ENCODE results near the gene PRDM15.
A peak's percentile ranks its signal among the peaks of the same experiment; 100 is the strongest.

Gene PRDM15

GRCh38 chr21:41761934-41762635 lies 117.1 kb downstream of the PRDM15 start:
- peaks cover 56% of the 10 kb centered on the region for H3K4me1 ChIP-seq (ENCODE audit: insufficient read depth, poor library complexity, severe bottlenecking)
- DNase-seq (ENCODE audit: low spot score) (no peak), ATAC-seq (ENCODE audit: low read depth) (no peak)
- peak overlapping the region; percentile 94 for H3K27ac ChIP-seq (ENCODE audit: poor library complexity, severe bottlenecking)
- no peaks in the 10 kb centered on the region for H3K27me3 ChIP-seq (ENCODE audit: insufficient read depth, poor library complexity, severe bottlenecking)
- H3K4me3 ChIP-seq (ENCODE audit: severe bottlenecking) = peak overlapping the region; percentile 87
- no peak for TF ChIP-seq CTCF (IDR thresholded peaks at IDR 0.05; ENCODE audit: poor library complexity, severe bottlenecking)
- no peaks in the 10 kb centered on the region for H3K9me3 ChIP-seq (ENCODE audit: severe bottlenecking)
- H3K36me3 ChIP-seq (ENCODE audit: low read depth) = peaks cover 31% of the 10 kb centered on the region

GRCh38 chr21:41761211-41761933 lies 117.8 kb downstream of the PRDM15 start:
- H3K4me3 ChIP-seq (ENCODE audit: severe bottlenecking) = peak overlapping the region; percentile 87
- peaks cover 56% of the 10 kb centered on the region for H3K4me1 ChIP-seq (ENCODE audit: insufficient read depth, poor library complexity, severe bottlenecking)
- no peaks in the 10 kb centered on the region for H3K9me3 ChIP-seq (ENCODE audit: severe bottlenecking)
- ATAC-seq (ENCODE audit: low read depth) (peak; percentile 47), DNase-seq (ENCODE audit: low spot score) (no peak)
- H3K27me3 ChIP-seq (ENCODE audit: insufficient read depth, poor library complexity, severe bottlenecking) = no peaks in the 10 kb centered on the region
- H3K36me3 ChIP-seq (ENCODE audit: low read depth) = peaks cover 38% of the 10 kb centered on the region
- no peak for TF ChIP-seq CTCF (IDR thresholded peaks at IDR 0.05; ENCODE audit: poor library complexity, severe bottlenecking)
- peak overlapping the region; percentile 94 for H3K27ac ChIP-seq (ENCODE audit: poor library complexity, severe bottlenecking)

- Histone ChIP-seq H3K27me3 (ENCODE audit: insufficient read depth, poor library complexity, severe bottlenecking) (no peaks in the 10 kb centered on the region), H3K4me1 (ENCODE audit: insufficient read depth, poor library complexity, severe bottlenecking) (peaks cover 63% of the 10 kb centered on the region), H3K9me3 (ENCODE audit: severe bottlenecking) (no peaks in the 10 kb centered on the region), H3K4me3 (ENCODE audit: severe bottlenecking) (no peak overlapping the region), H3K36me3 (ENCODE audit: low read depth) (peaks cover 40% of the 10 kb centered on the region), H3K27ac (ENCODE audit: poor library complexity, severe bottlenecking) (peak overlapping the region; percentile 94)
- DNase-seq (ENCODE audit: low spot score) (no peak), ATAC-seq (ENCODE audit: low read depth) (no peak)
- TF ChIP-seq CTCF (IDR thresholded peaks at IDR 0.05; ENCODE audit: poor library complexity, severe bottlenecking) = no peak
Measured at GRCh38 chr21:41760411-41760810, 118.7 kb downstream of the PRDM15 start.

- no peak for DNase-seq (ENCODE audit: low spot score)
- Histone ChIP-seq H3K9me3 (ENCODE audit: severe bottlenecking) (no peaks in the 10 kb centered on the region), H3K4me1 (ENCODE audit: insufficient read depth, poor library complexity, severe bottlenecking) (peaks cover 67% of the 10 kb centered on the region), H3K4me3 (ENCODE audit: severe bottlenecking) (no peak overlapping the region), H3K27ac (ENCODE audit: poor library complexity, severe bottlenecking) (peak overlapping the region; percentile 94), H3K27me3 (ENCODE audit: insufficient read depth, poor library complexity, severe bottlenecking) (no peaks in the 10 kb centered on the region), H3K36me3 (ENCODE audit: low read depth) (peaks cover 40% of the 10 kb centered on the region)
- TF ChIP-seq CTCF (IDR thresholded peaks at IDR 0.05; ENCODE audit: poor library complexity, severe bottlenecking) = no peak
- ATAC-seq (ENCODE audit: low read depth) = no peak
Measured at GRCh38 chr21:41759926-41760325, 119.2 kb downstream of the PRDM15 start.
